Measurements from ENCODE around the gene EPC2.
"Not testable (repeated sequence)": the region's sequence is repeated elsewhere in the genome, so short reads cannot be mapped to it uniquely, and the experiment has no call there.

The EPC2 gene

GRCh38 chr2:148642112-148642744, 2.3 kb upstream of the EPC2 start:
- DNase-seq = no peak

- DNase-seq = no peak
Measured at GRCh38 chr2:148642891-148643416, 1.6 kb upstream of the EPC2 start.

GRCh38 chr2:148643421-148643820, 1.1 kb upstream of the EPC2 start:
- DNase-seq = peak in 1 of 5 donors; percentile 70

- peak; percentile 84 to 96 (median 90) for DNase-seq
Measured at GRCh38 chr2:148644883-148645538, 460 bp downstream of the EPC2 start.

GRCh38 chr2:148645539-148646230, 1.1 kb downstream of the EPC2 start:
- DNase-seq = peak; percentile 30 to 89 (median 64)

GRCh38 chr2:148646231-148646559, 1.6 kb downstream of the EPC2 start:
- DNase-seq = no peak

GRCh38 chr2:148647711-148648110, 3.2 kb downstream of the EPC2 start:
- not testable (repeated sequence) for DNase-seq

GRCh38 chr2:148649936-148650335, 5.4 kb downstream of the EPC2 start:
- no peak for DNase-seq

GRCh38 chr2:148650881-148651280, 6.3 kb downstream of the EPC2 start:
- DNase-seq = no peak

GRCh38 chr2:148651972-148652371, 7.4 kb downstream of the EPC2 start:
- DNase-seq = no peak

- DNase-seq = no peak
Measured at GRCh38 chr2:148653437-148653836, 8.9 kb downstream of the EPC2 start.

GRCh38 chr2:148654435-148654834, 9.9 kb downstream of the EPC2 start:
- DNase-seq = no peak

GRCh38 chr2:148656516-148656915, 12.0 kb downstream of the EPC2 start:
- DNase-seq = no peak

- DNase-seq = peak in 1 of 5 donors; percentile 67
Measured at GRCh38 chr2:148658807-148659722, 14.5 kb downstream of the EPC2 start.

- DNase-seq = no peak
Measured at GRCh38 chr2:148660999-148661398, 16.4 kb downstream of the EPC2 start.

GRCh38 chr2:148662332-148662731, 17.8 kb downstream of the EPC2 start:
- not testable (repeated sequence) for DNase-seq

GRCh38 chr2:148664229-148664628, 19.7 kb downstream of the EPC2 start:
- DNase-seq = no peak

- DNase-seq = no peak
Measured at GRCh38 chr2:148666555-148666954, 22.0 kb downstream of the EPC2 start.

- DNase-seq = no peak
Measured at GRCh38 chr2:148667113-148667836, 22.7 kb downstream of the EPC2 start.

GRCh38 chr2:148670773-148671172, 26.2 kb downstream of the EPC2 start:
- no peak for DNase-seq

- DNase-seq = peak in 3 of 5 donors; percentile 4 to 39 (median 18)
Measured at GRCh38 chr2:148674063-148675020, 29.8 kb downstream of the EPC2 start.
